ENCODE results near the gene TPGS1.

TPGS1 gene

DNA sequence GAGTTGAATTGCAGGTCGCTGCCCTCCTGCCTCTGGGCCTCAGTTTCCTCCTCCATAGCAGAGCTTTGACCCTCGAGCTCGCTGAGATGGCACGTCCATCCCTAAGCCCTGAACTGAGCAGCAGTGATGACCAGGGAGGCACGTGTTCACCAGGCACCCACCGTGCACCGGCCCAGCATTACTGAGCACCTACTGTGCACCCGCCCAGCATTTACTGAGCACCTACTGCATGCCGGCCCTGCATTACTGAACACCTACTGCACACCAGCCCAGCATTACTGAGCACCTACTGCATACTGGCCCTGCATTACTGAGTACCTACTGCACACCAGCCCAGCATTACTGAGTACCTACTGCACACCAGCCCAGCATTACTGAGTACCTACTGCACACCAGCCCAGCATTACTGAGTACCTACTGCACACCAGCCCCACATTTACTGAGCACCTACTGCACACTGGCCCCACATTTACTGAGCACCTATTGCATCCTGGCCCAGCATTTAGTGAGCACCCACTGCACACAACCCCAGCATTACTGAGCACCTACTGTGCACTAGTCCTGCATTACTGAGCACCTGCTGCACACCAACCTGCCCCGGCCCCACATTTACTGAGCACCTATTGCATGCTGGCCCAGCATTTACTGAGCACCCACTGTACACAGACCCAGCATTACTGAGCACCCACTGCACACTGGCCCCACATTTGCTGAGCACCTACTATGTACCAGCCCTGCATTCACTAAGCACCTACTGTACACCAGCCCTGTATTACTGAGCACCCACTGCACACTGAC, 6.3 kb downstream of the TPGS1 start:
- no peak for DNase-seq
- no peak overlapping the region for H2AFZ ChIP-seq (ENCODE audit: low read depth, low read length)
- no peak overlapping the region for H3K4me2 ChIP-seq (ENCODE audit: insufficient read depth, low read length)
- no peak for TF ChIP-seq EZH2 (IDR thresholded peaks at IDR 0.05; ENCODE audit: borderline replicate concordance, low read depth, low read length, severe bottlenecking)
- TF ChIP-seq, protein P1, sequence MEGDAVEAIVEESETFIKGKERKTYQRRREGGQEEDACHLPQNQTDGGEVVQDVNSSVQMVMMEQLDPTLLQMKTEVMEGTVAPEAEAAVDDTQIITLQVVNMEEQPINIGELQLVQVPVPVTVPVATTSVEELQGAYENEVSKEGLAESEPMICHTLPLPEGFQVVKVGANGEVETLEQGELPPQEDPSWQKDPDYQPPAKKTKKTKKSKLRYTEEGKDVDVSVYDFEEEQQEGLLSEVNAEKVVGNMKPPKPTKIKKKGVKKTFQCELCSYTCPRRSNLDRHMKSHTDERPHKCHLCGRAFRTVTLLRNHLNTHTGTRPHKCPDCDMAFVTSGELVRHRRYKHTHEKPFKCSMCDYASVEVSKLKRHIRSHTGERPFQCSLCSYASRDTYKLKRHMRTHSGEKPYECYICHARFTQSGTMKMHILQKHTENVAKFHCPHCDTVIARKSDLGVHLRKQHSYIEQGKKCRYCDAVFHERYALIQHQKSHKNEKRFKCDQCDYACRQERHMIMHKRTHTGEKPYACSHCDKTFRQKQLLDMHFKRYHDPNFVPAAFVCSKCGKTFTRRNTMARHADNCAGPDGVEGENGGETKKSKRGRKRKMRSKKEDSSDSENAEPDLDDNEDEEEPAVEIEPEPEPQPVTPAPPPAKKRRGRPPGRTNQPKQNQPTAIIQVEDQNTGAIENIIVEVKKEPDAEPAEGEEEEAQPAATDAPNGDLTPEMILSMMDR (IDR thresholded peaks at IDR 0.05; ENCODE audit: borderline replicate concordance, extremely low read depth, low read length, poor library complexity, severe bottlenecking) = no peak
- peaks cover 18% of the 10 kb centered on the region for H3K36me3 ChIP-seq (ENCODE audit: insufficient read depth, low read length)
- H3K9me3 ChIP-seq (ENCODE audit: insufficient read depth, low read length, severe bottlenecking) = no peaks in the 10 kb centered on the region
- H3K27ac ChIP-seq (ENCODE audit: low read length) = no peak overlapping the region
- no peak for ATAC-seq (ENCODE audit: insufficient read depth, low read depth)
- H3K79me2 ChIP-seq (ENCODE audit: insufficient read depth, low read length) = peaks cover 12% of the 10 kb centered on the region
- H3K9ac ChIP-seq (ENCODE audit: low read depth, low read length) = no peak overlapping the region
- H3K4me3 ChIP-seq (ENCODE audit: low read depth in 1 of 2, low read length in 2 of 2) = no peak overlapping the region
- peaks cover 41% of the 10 kb centered on the region for H3K4me1 ChIP-seq (ENCODE audit: insufficient read depth, low read length)
- H4K20me1 ChIP-seq (ENCODE audit: insufficient read depth, low read length) = peaks cover 27% of the 10 kb centered on the region
- no peaks in the 10 kb centered on the region for H3K27me3 ChIP-seq (ENCODE audit: insufficient read depth, low read length, poor library complexity)

DNA sequence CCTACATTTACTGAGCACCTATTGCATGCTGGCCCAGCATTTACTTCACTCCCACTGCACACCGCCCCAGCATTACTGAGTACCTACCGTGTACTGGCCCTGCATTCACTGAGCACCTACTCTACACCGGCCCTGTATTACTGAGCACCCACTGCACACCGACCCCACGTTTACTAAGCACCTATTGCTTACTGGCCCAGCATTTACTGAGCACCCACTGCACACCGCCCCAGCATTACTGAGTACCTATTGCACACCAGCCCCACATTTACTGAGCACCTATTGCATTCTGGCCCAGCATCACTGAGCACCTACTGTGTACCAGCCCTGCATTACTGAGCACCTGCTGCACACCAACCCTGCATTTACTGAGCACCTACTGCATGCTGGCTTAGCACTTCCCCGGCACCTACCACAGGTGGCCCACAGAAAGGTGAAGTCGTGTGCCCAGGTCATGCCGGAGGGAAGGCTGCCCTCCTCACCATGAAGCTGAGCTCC, 6.9 kb downstream of the TPGS1 start:
- Histone ChIP-seq H2AFZ (ENCODE audit: low read depth, low read length) (no peak overlapping the region), H3K79me2 (ENCODE audit: insufficient read depth, low read length) (peaks cover 6% of the 10 kb centered on the region), H3K9ac (ENCODE audit: low read depth, low read length) (no peak overlapping the region), H3K27me3 (ENCODE audit: insufficient read depth, low read length, poor library complexity) (no peaks in the 10 kb centered on the region), H3K9me3 (ENCODE audit: insufficient read depth, low read length, severe bottlenecking) (no peaks in the 10 kb centered on the region), H4K20me1 (ENCODE audit: insufficient read depth, low read length) (peaks cover 23% of the 10 kb centered on the region), H3K4me1 (ENCODE audit: insufficient read depth, low read length) (peaks cover 35% of the 10 kb centered on the region), H3K36me3 (ENCODE audit: insufficient read depth, low read length) (peaks cover 18% of the 10 kb centered on the region), H3K4me3 (ENCODE audit: low read depth in 1 of 2, low read length in 2 of 2) (no peak overlapping the region), H3K27ac (ENCODE audit: low read length) (no peak overlapping the region), H3K4me2 (ENCODE audit: insufficient read depth, low read length) (no peak overlapping the region)
- DNase-seq (no peak), ATAC-seq (ENCODE audit: insufficient read depth, low read depth) (no peak)
- TF ChIP-seq EZH2 (IDR thresholded peaks at IDR 0.05; ENCODE audit: borderline replicate concordance, low read depth, low read length, severe bottlenecking) = no peak
- TF ChIP-seq, protein P1 (IDR thresholded peaks at IDR 0.05; ENCODE audit: borderline replicate concordance, extremely low read depth, low read length, poor library complexity, severe bottlenecking) = no peak

DNA sequence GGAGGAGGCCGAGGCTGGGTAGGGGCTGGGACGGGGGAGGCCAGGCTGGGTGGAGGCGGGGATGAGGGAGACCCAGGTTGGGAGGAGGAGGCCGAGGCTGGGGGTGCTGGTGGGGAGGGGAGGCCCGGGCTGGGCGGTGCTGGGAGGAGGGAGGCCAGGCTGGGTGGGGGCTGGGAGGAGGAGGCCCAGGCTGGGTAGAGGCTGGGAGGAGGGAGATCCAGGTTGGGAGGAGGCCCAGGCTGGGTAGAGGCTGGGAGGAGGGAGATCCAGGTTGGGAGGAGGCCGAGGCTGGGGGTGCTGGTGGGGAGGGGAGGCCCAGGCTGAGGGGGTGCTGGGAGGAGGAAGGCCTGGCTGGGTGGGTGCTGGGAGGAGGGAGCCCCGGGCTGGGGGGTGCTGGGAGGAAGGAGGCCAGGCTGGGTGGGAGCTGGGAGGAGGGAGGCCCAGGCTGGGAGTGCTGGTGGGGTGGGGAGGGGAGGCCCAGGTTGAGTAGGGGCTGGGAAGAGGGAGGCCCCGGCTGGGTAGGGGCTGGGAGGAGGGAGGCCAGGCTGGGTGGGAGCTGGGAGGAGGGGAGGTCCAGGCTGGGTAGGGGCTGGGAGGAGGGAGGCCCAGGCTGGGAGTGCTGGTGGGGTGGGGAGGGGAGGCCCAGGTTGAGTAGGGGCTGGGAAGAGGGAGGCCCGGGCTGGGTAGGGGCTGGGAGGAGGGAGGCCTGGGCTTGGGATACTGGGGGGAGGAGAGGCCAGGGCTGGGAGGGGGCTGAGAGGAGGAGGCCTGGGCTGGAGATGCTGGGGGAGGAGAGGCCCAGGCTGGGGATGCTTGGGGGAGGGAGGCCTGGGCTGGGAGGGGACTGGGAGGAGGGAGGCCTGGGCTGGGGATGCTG, 10.7 kb downstream of the TPGS1 start:
- no peak overlapping the region for H3K27ac ChIP-seq (ENCODE audit: low read length)
- no peaks in the 10 kb centered on the region for H3K27me3 ChIP-seq (ENCODE audit: insufficient read depth, low read length, poor library complexity)
- no peak for TF ChIP-seq EZH2 (IDR thresholded peaks at IDR 0.05; ENCODE audit: borderline replicate concordance, low read depth, low read length, severe bottlenecking)
- TF ChIP-seq, protein P1 (IDR thresholded peaks at IDR 0.05; ENCODE audit: borderline replicate concordance, extremely low read depth, low read length, poor library complexity, severe bottlenecking) = no peak
- H3K4me2 ChIP-seq (ENCODE audit: insufficient read depth, low read length) = no peak overlapping the region
- peaks cover 14% of the 10 kb centered on the region for H3K36me3 ChIP-seq (ENCODE audit: insufficient read depth, low read length)
- ATAC-seq (ENCODE audit: insufficient read depth, low read depth) (no peak; the same call in 2 of the 3 replicates), DNase-seq (no peak)
- no peaks in the 10 kb centered on the region for H3K79me2 ChIP-seq (ENCODE audit: insufficient read depth, low read length)
- H2AFZ ChIP-seq (ENCODE audit: low read depth, low read length) = no peak overlapping the region
- H3K9me3 ChIP-seq (ENCODE audit: insufficient read depth, low read length, severe bottlenecking) = no peaks in the 10 kb centered on the region
- peaks cover 18% of the 10 kb centered on the region for H4K20me1 ChIP-seq (ENCODE audit: insufficient read depth, low read length)
- H3K4me3 ChIP-seq (ENCODE audit: low read depth in 1 of 2, low read length in 2 of 2) = no peak overlapping the region
- no peak overlapping the region for H3K9ac ChIP-seq (ENCODE audit: low read depth, low read length)
- H3K4me1 ChIP-seq (ENCODE audit: insufficient read depth, low read length) = no peaks in the 10 kb centered on the region

All from DND-41 (cell line).